Measurements from ENCODE around the gene PDCD11.

DNA sequence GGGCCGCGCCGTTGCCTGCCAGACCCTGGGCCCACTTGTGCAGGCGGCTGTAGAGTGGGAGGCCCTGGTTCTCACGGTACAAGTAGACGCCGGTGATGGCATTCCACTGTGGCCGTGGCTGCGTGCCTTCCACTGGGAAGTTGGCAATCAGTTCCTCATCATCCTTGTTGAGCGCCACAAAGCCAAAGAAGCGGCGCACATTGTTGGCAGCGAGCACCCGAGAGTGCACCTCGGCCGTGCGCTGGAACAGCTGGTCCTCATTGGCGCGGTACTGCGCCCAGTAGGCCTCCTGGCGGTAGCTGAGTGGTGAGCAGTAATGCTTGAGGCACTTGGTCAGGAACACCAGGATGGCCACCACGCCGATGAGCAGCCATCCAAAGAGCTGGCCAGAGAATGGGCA, 50.8 kb downstream of the PDCD11 start:
- TF ChIP-seq, protein P1, sequence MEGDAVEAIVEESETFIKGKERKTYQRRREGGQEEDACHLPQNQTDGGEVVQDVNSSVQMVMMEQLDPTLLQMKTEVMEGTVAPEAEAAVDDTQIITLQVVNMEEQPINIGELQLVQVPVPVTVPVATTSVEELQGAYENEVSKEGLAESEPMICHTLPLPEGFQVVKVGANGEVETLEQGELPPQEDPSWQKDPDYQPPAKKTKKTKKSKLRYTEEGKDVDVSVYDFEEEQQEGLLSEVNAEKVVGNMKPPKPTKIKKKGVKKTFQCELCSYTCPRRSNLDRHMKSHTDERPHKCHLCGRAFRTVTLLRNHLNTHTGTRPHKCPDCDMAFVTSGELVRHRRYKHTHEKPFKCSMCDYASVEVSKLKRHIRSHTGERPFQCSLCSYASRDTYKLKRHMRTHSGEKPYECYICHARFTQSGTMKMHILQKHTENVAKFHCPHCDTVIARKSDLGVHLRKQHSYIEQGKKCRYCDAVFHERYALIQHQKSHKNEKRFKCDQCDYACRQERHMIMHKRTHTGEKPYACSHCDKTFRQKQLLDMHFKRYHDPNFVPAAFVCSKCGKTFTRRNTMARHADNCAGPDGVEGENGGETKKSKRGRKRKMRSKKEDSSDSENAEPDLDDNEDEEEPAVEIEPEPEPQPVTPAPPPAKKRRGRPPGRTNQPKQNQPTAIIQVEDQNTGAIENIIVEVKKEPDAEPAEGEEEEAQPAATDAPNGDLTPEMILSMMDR (IDR thresholded peaks at IDR 0.05), result no peak
- TF ChIP-seq POLR2A (IDR thresholded peaks at IDR 0.05) (no peak), EP300 (IDR thresholded peaks at IDR 0.05) (no peak)

Data from ovary (tissue), 3 donors.